ENCODE data around the gene CYP4A22.
"Not testable (repeated sequence)": the region's sequence is repeated elsewhere in the genome, so short reads cannot be mapped to it uniquely, and the experiment has no call there.

CYP4A22 gene, protein sequence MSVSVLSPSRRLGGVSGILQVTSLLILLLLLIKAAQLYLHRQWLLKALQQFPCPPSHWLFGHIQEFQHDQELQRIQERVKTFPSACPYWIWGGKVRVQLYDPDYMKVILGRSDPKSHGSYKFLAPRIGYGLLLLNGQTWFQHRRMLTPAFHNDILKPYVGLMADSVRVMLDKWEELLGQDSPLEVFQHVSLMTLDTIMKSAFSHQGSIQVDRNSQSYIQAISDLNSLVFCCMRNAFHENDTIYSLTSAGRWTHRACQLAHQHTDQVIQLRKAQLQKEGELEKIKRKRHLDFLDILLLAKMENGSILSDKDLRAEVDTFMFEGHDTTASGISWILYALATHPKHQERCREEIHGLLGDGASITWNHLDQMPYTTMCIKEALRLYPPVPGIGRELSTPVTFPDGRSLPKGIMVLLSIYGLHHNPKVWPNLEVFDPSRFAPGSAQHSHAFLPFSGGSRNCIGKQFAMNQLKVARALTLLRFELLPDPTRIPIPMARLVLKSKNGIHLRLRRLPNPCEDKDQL

DNA sequence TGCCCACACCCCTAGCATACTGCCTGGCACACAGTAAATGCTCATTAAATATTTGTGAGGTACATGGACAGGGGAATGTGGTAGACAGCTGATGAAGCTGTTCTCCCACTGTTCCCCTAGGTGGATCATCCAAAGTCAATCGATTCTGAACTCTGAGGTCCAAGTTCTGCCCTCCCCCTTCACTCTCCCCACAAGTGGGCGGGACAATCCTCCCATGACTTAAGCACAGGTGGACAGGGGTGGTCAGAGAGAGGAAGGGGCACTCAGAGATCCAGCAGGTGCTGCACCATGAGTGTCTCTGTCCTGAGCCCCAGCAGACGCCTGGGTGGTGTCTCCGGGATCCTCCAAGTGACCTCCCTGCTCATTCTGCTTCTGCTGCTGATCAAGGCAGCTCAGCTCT, at the start of gene CYP4A22:
CYP4A22 (plus strand) TSS at position 244 of the 400 bp plus-strand sequence; CDS start at position 289, 45 bp downstream.
- Histone ChIP-seq H3K4me3 (no peak within 1 kb of the TSS), H3K27ac (no peak within 1 kb of the TSS)

DNA sequence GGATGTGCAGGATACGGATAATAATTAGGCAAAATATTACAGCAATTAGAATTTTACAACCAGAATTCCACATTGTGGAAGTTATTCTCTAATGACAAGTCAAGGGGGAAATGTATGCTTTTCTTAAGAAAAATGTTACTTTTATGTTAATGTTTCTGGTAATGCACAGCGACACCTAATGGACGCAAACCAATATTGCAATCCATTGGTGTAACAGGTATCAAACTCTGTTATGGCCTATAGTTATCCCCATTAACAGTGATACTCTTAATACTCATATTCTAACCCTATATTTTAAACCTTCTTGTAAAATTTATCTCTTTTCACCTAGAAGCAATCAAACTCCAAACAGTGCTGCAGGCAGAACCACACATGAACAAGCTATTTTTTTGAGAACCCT, 47.9 kb upstream of the CYP4A22 start:
- not testable (repeated sequence) for H3K27ac ChIP-seq, H3K4me3 ChIP-seq

DNA sequence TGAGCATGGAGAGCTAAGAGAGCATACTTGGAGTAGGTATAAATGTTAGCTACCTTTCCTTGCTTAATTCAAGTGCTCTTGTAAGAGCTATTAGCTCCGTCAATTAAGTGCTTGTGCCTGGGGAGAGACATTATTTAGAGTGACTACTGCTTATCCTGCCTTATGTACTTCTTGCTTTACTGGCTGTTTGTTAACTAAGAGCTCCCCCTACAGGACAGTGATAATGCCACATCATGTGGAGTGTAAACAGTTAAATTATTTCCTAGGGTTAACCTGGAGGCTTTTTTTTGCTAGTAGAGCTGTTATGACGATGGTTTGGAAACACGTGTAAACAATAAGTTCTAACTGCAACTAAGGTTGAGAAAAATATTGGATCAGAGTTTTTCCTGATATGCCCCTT, 45.8 kb upstream of the CYP4A22 start:
- not testable (repeated sequence) for H3K27ac ChIP-seq

DNA sequence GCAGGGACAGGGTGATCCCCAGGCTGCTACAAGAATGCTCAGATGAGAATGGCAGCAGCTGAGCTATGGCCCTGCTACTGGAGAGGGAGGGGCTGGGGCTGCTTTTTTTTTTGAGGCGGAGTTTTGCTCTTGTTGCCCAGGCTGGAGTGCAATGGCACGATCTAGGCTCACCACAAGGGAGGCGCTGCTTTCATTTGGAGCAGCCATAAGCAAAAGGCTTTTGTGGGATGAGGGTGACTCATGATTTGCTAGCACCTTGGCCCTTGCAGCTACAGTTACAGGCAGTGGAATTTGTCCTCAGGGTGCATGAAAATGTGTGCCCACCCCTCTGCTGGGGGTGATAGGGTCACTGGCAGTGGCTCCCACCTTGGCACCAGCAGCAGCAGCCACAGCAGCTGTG, 32.4 kb upstream of the CYP4A22 start:
- Histone ChIP-seq H3K4me3 (no peak overlapping the region), H3K27ac (no peak overlapping the region)

More for the DNA sequence above, 45.8 kb upstream of the CYP4A22 start:
- not testable (repeated sequence) for H3K4me3 ChIP-seq

DNA sequence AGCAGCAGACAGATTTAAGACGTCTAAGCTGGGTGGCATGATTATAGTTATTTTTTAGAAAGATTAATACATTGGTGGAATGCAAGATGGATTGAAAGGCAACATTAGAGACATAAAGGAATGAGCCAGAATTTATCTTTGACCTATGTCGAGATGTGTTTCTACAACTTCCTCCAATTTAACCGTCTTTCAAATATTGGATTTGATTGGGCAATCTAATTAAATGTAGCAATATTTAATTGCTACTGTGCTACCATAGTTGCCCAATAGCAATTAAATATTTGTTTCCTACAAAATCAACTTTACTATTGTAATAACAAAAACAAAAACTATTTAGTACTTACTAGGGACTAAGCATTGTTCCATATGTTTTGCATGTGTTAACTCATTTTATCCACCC, 30.4 kb upstream of the CYP4A22 start:
- H3K4me3 ChIP-seq, result no peak overlapping the region
- no peak overlapping the region for H3K27ac ChIP-seq

DNA sequence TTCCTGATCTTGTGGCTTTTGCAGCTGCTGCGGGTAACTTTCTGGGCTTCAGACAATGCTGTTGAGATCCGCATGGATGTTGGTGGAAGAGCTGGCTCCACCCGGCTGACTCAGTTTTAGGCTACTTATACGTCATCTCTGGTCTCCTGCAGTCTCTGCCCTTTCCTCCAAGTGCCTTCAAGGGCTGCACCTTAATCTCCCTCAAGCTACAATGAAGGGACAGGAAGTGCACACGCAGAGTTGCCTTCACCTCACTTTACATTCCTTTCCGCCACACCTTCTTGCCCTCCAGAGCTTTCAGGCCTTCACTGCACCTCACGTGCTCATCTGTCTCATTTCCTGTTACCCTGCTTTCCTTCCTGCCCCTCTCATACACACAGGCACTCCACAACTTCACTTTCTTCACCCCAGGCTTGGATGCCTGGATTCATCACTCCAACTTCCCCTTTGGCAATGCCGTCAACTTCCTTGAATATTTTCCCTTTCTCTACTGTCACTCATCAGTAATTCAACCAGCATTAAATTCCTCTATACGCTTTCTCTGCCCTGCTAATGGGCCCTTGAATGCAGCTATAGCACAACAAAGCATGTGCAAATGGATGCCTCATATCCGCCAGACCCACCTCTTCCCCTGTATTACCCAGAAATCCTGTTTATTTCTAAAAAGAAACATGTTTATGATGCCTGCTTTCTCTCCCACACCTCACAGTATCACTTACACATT, 29.2 kb upstream of the CYP4A22 start:
- H3K4me3 ChIP-seq, H3K27ac ChIP-seq: not testable (repeated sequence)

DNA sequence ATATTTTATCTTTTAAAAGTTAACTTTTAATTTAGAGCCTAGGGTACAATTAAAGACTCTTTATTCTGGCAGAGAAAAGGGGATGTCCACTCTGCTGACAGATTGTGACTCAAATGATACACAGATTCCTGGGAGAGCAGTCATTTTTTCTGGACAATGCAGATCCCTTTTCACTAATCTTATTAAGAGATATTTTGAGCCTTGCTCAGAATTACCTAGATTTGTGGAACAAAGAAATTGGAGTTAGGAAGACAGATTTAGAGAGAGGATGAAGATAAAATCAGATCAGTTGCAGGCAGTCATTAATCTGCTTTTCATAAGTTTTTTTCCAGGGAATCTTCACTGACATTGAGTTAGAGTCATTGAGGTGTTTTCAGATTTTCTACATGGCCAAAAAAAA, 27.8 kb upstream of the CYP4A22 start:
- not testable (repeated sequence) for H3K4me3 ChIP-seq, H3K27ac ChIP-seq

DNA sequence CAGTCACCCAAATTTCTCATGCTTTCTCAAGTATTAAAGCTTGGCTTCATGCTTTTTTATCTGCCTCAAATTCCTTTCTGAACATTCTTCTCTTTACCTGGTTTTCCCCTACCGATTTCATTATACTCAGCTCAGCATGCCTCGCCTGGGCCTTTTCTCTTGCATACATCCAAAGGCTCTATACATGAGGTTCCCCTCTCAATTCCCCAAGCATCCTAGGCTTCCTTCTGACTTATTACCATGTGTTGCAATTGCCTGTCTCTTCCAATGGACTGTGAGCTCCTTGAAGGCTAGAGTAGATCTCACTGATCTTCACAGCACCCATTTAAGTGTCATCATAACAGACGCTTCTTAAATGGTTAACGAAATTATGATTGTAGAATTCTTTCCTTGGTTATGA, 24.1 kb upstream of the CYP4A22 start:
- Histone ChIP-seq H3K27ac (no peak overlapping the region), H3K4me3 (no peak overlapping the region)

DNA sequence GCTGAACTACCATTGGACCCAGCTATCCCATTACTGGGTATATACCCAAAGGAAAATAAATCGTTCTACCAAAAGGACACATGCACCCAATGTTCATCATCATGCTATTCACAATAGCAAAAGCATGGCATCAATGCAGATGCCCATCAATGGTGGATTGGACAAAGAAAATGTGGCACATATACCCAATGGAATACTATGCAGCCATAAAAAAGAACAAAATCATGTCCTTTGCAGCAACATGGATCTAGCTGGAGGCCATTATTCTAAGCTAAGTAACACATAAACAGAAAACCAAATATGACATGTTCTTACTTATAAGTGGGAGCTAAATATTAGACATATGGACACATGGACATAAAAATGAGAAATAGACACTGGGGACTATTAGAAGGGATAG, 16.2 kb upstream of the CYP4A22 start:
- not testable (repeated sequence) for H3K27ac ChIP-seq, H3K4me3 ChIP-seq

DNA sequence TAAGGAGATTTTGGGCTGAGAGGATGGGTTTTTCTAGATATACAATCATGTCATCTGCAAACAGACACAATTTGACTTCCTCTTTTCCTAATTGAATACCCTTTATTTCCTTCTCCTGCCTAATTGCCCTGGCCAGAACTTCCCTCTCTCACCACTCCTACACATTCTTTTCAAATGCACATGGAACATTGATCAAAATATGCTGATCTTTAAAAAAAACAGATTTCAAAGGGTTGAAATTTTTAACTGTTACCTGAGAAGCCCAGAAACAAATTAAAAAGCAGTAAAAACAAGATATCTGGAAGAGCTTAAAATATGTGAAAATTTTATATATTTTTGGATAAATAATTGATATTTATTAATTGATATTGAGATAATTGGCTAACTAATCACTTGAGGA, 12.4 kb upstream of the CYP4A22 start:
- H3K27ac ChIP-seq, H3K4me3 ChIP-seq: not testable (repeated sequence)

DNA sequence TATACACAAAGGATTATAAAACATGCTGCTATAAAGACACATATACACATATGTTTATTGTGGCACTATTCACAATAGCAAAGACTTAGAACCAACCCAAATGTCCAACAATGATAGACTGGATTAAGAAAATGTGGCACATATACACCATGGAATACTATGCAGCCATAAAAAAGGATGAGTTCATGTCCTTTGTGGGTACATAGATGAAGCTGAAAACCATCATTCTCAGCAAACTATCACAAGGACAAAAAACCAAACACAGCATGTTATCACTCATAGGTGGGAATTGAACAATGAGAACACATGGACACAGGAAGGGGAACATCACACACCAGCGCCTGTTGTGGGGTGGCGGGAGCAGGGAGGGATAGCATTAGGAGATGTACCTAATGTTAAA, 10.2 kb upstream of the CYP4A22 start:
- not testable (repeated sequence) for H3K4me3 ChIP-seq, H3K27ac ChIP-seq

DNA sequence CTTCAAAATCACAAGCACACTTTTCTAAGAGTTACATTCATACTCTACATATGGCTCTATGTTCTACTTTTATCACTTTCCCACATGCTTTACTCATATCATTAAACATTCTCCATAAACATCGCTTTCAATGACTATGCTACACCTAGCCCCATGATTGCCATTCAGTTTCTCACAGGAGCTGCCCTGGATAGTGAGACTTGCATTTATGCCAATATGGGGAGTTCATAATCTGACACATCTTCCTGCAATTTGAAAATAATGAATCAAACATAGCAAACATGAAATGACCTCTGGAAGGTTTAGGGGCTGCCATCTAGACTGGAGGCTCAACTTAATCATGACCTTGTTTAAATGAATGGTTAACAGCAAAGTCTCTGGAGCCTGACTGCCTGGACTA, 9.0 kb upstream of the CYP4A22 start:
- Histone ChIP-seq H3K4me3 (no peak overlapping the region), H3K27ac (no peak overlapping the region)

DNA sequence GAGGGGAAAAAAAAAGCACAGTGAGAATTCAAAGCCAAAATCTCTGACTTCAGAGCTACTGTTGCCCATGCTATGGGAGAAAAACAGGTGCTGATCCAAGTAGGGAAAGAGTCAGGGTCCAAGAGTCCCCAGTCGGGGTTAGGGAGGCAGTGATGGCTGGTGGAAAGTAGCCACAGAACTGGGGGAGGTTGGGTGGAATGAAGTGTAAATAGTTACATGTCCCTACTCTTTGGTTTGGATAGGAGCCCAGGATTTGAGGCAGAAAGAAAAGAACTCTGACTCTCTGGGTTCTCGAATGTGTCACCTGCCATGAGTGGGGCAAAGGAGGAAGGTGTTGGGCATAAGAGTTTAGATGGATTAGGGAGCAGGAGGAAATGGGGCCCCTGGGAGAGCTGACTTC, 8.4 kb upstream of the CYP4A22 start:
- H3K4me3 ChIP-seq, H3K27ac ChIP-seq: not testable (repeated sequence)

DNA sequence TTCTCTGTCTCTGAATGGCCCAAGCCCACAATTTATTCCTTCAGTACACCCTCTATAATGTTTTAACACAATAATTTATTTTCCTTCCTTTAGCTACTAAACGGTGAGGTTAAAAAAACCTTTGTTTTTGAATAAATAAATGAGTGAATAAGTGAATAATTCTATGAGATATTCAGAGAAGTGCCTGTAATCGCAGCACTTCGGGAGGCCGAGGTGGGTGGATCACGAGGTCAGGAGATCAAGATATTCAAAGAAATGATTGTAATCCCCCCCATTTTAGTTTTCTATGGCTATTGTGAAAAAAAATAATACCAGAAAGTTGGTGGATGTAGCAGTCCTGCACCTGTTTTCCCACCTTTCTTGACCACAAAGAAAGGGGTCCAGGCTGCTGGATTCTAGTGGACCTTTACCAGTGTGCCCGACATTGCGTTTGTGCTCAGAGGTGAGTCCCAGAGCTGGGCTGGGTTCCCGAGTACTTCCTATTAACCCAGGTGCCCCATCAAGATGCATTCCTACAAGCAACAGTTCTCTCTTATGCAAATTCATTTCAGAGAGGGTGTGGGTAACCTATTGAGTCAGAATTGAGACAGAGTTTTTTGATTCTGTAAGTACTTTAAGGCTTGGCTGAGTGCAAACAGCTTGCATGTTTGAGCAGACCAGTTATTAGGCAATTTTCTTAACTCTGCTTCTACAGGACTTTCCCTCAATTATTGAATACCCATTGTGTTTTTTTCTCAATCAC, 7.6 kb upstream of the CYP4A22 start:
- H3K4me3 ChIP-seq, H3K27ac ChIP-seq: not testable (repeated sequence)

DNA sequence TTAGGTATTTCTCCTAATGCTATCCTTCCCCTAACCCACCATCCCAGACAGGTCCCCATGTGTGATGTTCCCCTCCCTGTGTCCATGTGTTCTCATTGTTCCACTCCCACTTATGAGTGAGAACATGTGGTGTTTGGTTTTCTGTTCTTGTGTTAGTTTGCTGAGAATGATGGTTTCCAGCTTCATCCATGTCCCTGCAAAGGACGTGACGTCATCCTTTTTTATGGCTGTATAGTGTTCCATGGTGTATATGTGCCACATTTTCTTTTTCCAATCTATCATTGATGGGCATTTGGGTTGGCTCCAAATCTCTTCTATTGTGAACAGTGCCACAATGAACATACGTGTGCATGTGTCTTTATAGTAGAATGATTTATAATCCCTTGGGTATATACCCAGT, 4.6 kb upstream of the CYP4A22 start:
- not testable (repeated sequence) for H3K27ac ChIP-seq, H3K4me3 ChIP-seq

DNA sequence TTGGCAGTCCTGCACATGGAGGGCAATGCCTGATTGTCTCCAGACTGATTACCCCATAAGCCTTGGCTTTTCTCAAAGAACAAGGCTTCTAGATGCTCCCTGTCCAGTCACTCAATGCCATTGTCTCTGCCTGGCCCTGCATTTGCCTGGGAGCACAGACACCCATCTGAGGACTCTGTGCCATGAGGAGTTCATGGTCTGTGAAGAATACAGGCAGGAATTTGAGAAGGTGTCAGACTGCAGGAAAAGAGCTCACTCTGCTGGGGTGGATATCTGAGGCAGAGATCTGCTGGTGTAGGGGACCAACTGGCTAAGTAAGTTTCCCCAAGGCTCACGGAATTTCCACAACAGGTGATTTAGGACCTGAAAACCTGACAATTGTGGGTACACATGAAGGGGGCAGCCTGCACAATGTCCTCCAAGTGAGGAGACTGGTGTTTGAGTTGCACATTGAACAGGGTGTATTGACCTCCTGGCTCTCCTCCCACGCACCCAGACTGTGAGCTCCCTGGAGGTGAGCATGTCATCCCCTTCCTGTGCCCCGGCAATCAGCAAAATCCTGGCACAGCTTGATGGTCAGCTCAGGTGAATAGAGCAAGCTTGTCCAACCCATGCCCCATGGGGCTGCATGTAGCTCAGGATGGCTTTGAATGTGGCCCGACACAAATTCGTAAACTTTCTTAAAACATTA, 829 bp downstream of the CYP4A22 start:
- H3K27ac ChIP-seq, result no peak overlapping the region
- no peak overlapping the region for H3K4me3 ChIP-seq

DNA sequence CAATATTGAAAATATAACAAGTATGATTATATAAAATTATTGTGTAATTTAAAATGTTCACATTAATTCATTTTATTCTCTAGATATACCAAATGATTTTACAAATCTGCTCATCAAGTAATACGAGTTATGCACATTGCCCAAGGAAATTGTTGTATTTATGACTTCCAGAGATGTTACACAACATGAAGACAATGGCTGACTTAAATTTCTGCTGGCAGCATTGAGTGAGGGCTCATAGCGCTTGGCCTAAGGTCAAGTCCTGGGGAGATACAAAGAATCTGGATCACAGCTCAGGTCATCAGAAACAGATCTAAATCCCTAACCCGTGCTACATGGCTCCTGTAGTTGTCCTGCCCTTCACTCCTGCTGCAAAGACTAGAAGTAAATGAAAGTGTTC, 3.1 kb downstream of the CYP4A22 start:
- H3K27ac ChIP-seq, H3K4me3 ChIP-seq: not testable (repeated sequence)

DNA sequence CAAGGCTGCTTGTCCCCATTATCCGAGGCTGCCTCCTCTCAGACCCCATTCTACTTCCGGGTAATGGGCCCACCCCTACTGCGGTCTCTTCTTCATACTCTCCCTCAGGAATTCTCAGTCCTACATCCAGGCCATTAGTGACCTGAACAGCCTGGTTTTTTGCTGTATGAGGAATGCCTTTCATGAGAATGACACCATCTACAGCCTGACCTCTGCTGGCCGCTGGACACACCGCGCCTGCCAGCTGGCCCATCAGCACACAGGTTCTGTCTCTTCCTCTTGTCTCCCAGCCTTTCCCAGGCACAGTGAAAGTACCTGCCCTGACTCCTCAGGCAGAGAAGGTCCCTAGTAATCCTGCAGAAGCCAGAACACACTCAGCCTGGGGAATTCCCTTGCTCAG, 6.4 kb downstream of the CYP4A22 start:
- not testable (repeated sequence) for H3K4me3 ChIP-seq, H3K27ac ChIP-seq

DNA sequence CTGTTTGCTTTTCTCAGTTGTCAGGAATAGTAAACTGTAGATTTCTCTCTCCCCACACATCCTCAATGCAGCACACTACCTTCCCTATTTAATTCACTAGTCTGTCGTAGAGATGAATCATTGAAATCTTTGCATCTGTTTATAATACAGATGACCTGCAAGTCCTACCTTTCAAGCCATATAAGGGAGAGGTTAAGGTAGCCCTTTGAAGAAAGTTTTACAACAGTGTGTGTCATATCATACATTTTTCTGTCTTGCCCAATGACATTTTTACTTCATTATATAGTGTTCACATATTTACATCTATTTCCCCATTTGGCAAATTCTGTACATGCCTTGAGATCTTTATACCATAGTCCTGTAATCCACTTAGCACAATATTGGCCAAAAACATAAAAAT, 9.3 kb downstream of the CYP4A22 start:
- H3K27ac ChIP-seq, H3K4me3 ChIP-seq: not testable (repeated sequence)

Data from skin epidermis (tissue), 12 donors.